Panc1 (cell line): ENCODE data around the gene MARK2. TPM values are rescaled to one million over a fixed set of nuclear protein-coding genes. Genes with fewer than 3 reads are reported as not detected.
A peak's percentile ranks its signal among the peaks of the same experiment; 100 is the strongest.

Source experiments
- ATAC-seq: fragments of 200-7000 bp; cut with Tn5 transposase; 2 replicates; pipeline ENCODE4 v1.9.1; 2020; ENCODE audit warnings: mild to moderate bottlenecking, moderate library complexity
- BruUV-seq: library from RNA; stranded (reverse); fragments of 400-500 nt; replicated peaks from 2 replicates; lab custom pipeline; 2021; lab: Mats Ljungman, UMichigan
- CTCF ChIA-PET: fragments of 300-600 bp; sonication (Branson Sonifier 250); formaldehyde crosslinking; loops from one replicate; lab custom pipeline; 2022; ENCODE audit warnings: antibody characterized with exemption; lab: Charles Lee
- POLR2A ChIA-PET: fragments of 300-600 bp; sonication (Branson Sonifier 250); formaldehyde crosslinking; loops from one replicate; lab custom pipeline; 2022; ENCODE audit warnings: antibody characterized with exemption; lab: Charles Lee
- DNase-seq: peaks from one replicate; pipeline ENCODE4 v3.0.0-alpha.2; 2010; ENCODE audit warnings: low read depth, low spot score
- H3K27ac ChIP-seq: 2 replicates; pipeline ENCODE4 v1.5.1; 2011; ENCODE audit warnings: mild to moderate bottlenecking, low read length, inconsistent platforms
- H3K27me3 ChIP-seq: fragments of 200-500 bp; sonication (Bioruptor generic); 2 replicates; pipeline ENCODE4 v1.6.0; 2014; ENCODE audit warnings: low read length, inconsistent platforms; ENCODE audit not compliant: control insufficient read depth, insufficient read depth
- H3K36me3 ChIP-seq: fragments of 200-500 bp; sonication (Bioruptor generic); 2 replicates; pipeline ENCODE4 v1.5.1; 2014; ENCODE audit warnings: inconsistent platforms, mild to moderate bottlenecking, low read length, moderate library complexity; ENCODE audit not compliant: control insufficient read depth, insufficient read depth
- H3K4me1 ChIP-seq: 2 replicates; pipeline ENCODE4 v1.5.1; 2011; ENCODE audit warnings: inconsistent platforms, mild to moderate bottlenecking, low read length, moderate library complexity; ENCODE audit not compliant: control insufficient read depth, insufficient read depth
- H3K4me3 ChIP-seq, 2 experiments: 2 replicates each; pipeline ENCODE4 v1.5.1; 2011 to 2012; ENCODE audit warnings: low read depth in 2 of 2, low read length in 2 of 2, mild to moderate bottlenecking in 2 of 2, inconsistent platforms in 1 of 2, moderate library complexity in 1 of 2
- H3K9me3 ChIP-seq: fragments of 200-500 bp; sonication (Bioruptor generic); 2 replicates; pipeline ENCODE4 v1.5.1; 2014; ENCODE audit warnings: low read depth, mild to moderate bottlenecking, inconsistent platforms, low read length, moderate library complexity; ENCODE audit not compliant: control insufficient read depth, insufficient read depth
- POLR2AphosphoS5 ChIP-seq: IDR thresholded peaks from 2 replicates; pipeline ENCODE4 v1.6.1; 2012; ENCODE audit warnings: mild to moderate bottlenecking, low read depth, low read length, moderate library complexity
- REST ChIP-seq, 2 experiments: IDR thresholded peaks; 2 replicates each; pipeline ENCODE4 v1.6.1; 2011 to 2012; ENCODE audit warnings: low read depth in 2 of 2, control low read depth in 1 of 2, low read length in 1 of 2, mild to moderate bottlenecking in 1 of 2, moderate library complexity in 1 of 2; ENCODE audit not compliant: insufficient read depth in 1 of 2
- SIN3A ChIP-seq: IDR thresholded peaks from 2 replicates; pipeline ENCODE4 v1.6.1; 2012; ENCODE audit warnings: low read depth, mild to moderate bottlenecking, low read length, moderate library complexity, borderline replicate concordance; ENCODE audit not compliant: insufficient read depth
- TCF7L2 ChIP-seq: IDR thresholded peaks from 2 replicates; pipeline ENCODE4 v1.6.1; 2011; ENCODE audit warnings: mild to moderate bottlenecking, low read depth, low read length, inconsistent platforms
- in situ Hi-C: cut with HindIII; loops from 2 replicates; pipeline ENCODE4 v1.10.0; 2016; ENCODE audit warnings: low sequenced_read_pairs, low pct_unique_long_range_greater_than_20kb
- intact Hi-C: fragments of 100-400 bp; cut with micrococcal nuclease; formaldehyde crosslinking; loops from one replicate; pipeline ENCODE4 v1.10.0; 2022; ENCODE audit not compliant: unreplicated experiment
- total RNA-seq: library from RNA; stranded (reverse); gene quantifications from one replicate; pipeline ENCODE4 v1.2.1, GENCODE V29; 2021; ENCODE audit not compliant: unreplicated experiment
- TF ChIP-seq, protein P1 (sequence below): fragments of 450-650 bp; IDR thresholded peaks from 2 replicates; pipeline ENCODE4 v1.5.1; 2017; ENCODE audit warnings: mild to moderate bottlenecking

The MARK2 gene
- total RNA-seq, 1 experiment from 2014 or later, result 41.1 TPM

GRCh38 chr11:63933459-63933858 is 94.5 kb downstream of the MARK2 start:
- in situ Hi-C loops, result no loop called here
- CTCF ChIA-PET, result no interaction called here

GRCh38 chr11:63937713-63938478 is 99.0 kb downstream of the MARK2 start:
- TF ChIP-seq REST (IDR thresholded peaks at IDR 0.05; ENCODE audit: insufficient read depth in 1 of 2, low read depth in 2 of 2, low read length in 1 of 2), result no peak
- TF ChIP-seq TCF7L2, result no peak
- TF ChIP-seq SIN3A, result no peak
- TF ChIP-seq POLR2AphosphoS5, result no peak
- TF ChIP-seq, protein P1, sequence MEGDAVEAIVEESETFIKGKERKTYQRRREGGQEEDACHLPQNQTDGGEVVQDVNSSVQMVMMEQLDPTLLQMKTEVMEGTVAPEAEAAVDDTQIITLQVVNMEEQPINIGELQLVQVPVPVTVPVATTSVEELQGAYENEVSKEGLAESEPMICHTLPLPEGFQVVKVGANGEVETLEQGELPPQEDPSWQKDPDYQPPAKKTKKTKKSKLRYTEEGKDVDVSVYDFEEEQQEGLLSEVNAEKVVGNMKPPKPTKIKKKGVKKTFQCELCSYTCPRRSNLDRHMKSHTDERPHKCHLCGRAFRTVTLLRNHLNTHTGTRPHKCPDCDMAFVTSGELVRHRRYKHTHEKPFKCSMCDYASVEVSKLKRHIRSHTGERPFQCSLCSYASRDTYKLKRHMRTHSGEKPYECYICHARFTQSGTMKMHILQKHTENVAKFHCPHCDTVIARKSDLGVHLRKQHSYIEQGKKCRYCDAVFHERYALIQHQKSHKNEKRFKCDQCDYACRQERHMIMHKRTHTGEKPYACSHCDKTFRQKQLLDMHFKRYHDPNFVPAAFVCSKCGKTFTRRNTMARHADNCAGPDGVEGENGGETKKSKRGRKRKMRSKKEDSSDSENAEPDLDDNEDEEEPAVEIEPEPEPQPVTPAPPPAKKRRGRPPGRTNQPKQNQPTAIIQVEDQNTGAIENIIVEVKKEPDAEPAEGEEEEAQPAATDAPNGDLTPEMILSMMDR, result no peak
- no peaks in the 10 kb centered on the region for H3K27me3 ChIP-seq
- peak overlapping the region; percentile 65 to 91 for H3K4me3 ChIP-seq
- ATAC-seq, result peak; percentile 57
- BruUV-seq, result no TSS peak
- H3K36me3 ChIP-seq, result no peaks in the 10 kb centered on the region
- peak; percentile 20 for DNase-seq
- no peaks in the 10 kb centered on the region for H3K9me3 ChIP-seq
- intact Hi-C loops, result no loop called here
- ChIA-PET CTCF (no interaction called here), POLR2A (no interaction called here)
- peaks cover 16% of the 10 kb centered on the region for H3K4me1 ChIP-seq
- peak overlapping the region; percentile 92 for H3K27ac ChIP-seq
- in situ Hi-C loops, result no loop called here

More at GRCh38 chr11:63933459-63933858, 94.5 kb downstream of the MARK2 start:
- BruUV-seq, result no TSS peak
- Histone ChIP-seq H3K9me3 (no peaks in the 10 kb centered on the region), H3K27me3 (no peaks in the 10 kb centered on the region), H3K36me3 (no peaks in the 10 kb centered on the region), H3K27ac (no peak overlapping the region), H3K4me3 (no peak overlapping the region), H3K4me1 (peaks cover 2% of the 10 kb centered on the region; the same call in 1 of the 2 replicates)
- intact Hi-C loops, result no loop called here
- DNase-seq (no peak), ATAC-seq (no peak)
- TF ChIP-seq POLR2AphosphoS5, result no peak
- TF ChIP-seq, protein P1, result no peak
- POLR2A ChIA-PET, result no interaction called here
